A549 treated with AZD2906 at 1 μM for 4 hours (cell line): ENCODE data around the gene KRTAP24-1. TPM values are rescaled to one million over a fixed set of nuclear protein-coding genes. Genes with fewer than 3 reads are reported as not detected.

Experiments used
- total RNA-seq: library from RNA; stranded (reverse); fragments of 200-300 nt; extraction: Qiagen RNA extraction; gene quantifications from 5 replicates; pipeline ENCODE4 v1.2.3, GENCODE V29; 2022

Gene KRTAP24-1
- not detected in 5 replicates for total RNA-seq

GRCh38 chr21:30282850-30283249 is at the start of gene KRTAP24-1:
Gene KRTAP24-1, minus strand, starts transcription at chr21:30282950. Its CDS starts 18 bp downstream, at chr21:30282932.

GRCh38 chr21:30320215-30320614 is 37.5 kb upstream of the KRTAP24-1 start, which contains the start of gene KRTAP26-1:
Gene KRTAP26-1, minus strand, starts transcription at chr21:30320315. Its CDS starts 280 bp downstream, at chr21:30320035.

GRCh38 chr21:30289215-30289614 is 6.5 kb upstream of the KRTAP24-1 start, which contains the start of gene KRTAP25-1:
Gene KRTAP25-1, minus strand, starts transcription at chr21:30289514. Its CDS starts 24 bp downstream, at chr21:30289490.

Other genes starting within 250 kb of the KRTAP24-1 start
- gene CLDN17, start 116.1 kb downstream of the KRTAP24-1 start, total RNA-seq, result not detected in 5 replicates
- not detected in 5 replicates for gene CLDN8, start 66.9 kb downstream of the KRTAP24-1 start, total RNA-seq
- gene KRTAP25-1, start 6.6 kb upstream of the KRTAP24-1 start, total RNA-seq, result not detected in 5 replicates
- not detected in 5 replicates for gene KRTAP26-1, start 37.4 kb upstream of the KRTAP24-1 start, total RNA-seq
- gene KRTAP27-1, start 54.7 kb upstream of the KRTAP24-1 start, total RNA-seq, result not detected in 5 replicates
- gene KRTAP23-1, start 65.7 kb upstream of the KRTAP24-1 start, total RNA-seq, result not detected in 5 replicates
- gene KRTAP13-2, start 89.3 kb upstream of the KRTAP24-1 start, total RNA-seq, result not detected in 5 replicates
- gene KRTAP13-1, start 113.1 kb upstream of the KRTAP24-1 start, total RNA-seq, result not detected in 5 replicates
- not detected in 5 replicates for gene KRTAP13-3, start 143.0 kb upstream of the KRTAP24-1 start, total RNA-seq
- gene KRTAP13-4, start 147.3 kb upstream of the KRTAP24-1 start, total RNA-seq, result not detected in 5 replicates
- gene KRTAP15-1, start 157.3 kb upstream of the KRTAP24-1 start, total RNA-seq, result not detected in 5 replicates
- gene KRTAP19-1, start 197.4 kb upstream of the KRTAP24-1 start, total RNA-seq, result not detected in 5 replicates
- not detected in 5 replicates for gene KRTAP19-2, start 204.5 kb upstream of the KRTAP24-1 start, total RNA-seq
- not detected in 5 replicates for gene KRTAP19-3, start 209.1 kb upstream of the KRTAP24-1 start, total RNA-seq
- not detected in 5 replicates for gene KRTAP19-4, start 214.2 kb upstream of the KRTAP24-1 start, total RNA-seq
- gene KRTAP19-5, start 219.2 kb upstream of the KRTAP24-1 start, total RNA-seq, result not detected in 5 replicates